ENCODE measurements around the gene SLC25A21.
"Not testable (repeated sequence)": the region's sequence is repeated elsewhere in the genome, so short reads cannot be mapped to it uniquely, and the experiment has no call there.

Gene SLC25A21

GRCh38 chr14:36822685-36823084, 349.7 kb downstream of the SLC25A21 start:
- no peak for DNase-seq (ENCODE audit: low read depth)

- no peak for DNase-seq (ENCODE audit: low read depth)
These were observed 351.5 kb downstream of the SLC25A21 start for GRCh38 chr14:36820901-36821300.

GRCh38 chr14:36820111-36820709, 352.2 kb downstream of the SLC25A21 start:
- no peak for DNase-seq (ENCODE audit: low read depth)

DNA sequence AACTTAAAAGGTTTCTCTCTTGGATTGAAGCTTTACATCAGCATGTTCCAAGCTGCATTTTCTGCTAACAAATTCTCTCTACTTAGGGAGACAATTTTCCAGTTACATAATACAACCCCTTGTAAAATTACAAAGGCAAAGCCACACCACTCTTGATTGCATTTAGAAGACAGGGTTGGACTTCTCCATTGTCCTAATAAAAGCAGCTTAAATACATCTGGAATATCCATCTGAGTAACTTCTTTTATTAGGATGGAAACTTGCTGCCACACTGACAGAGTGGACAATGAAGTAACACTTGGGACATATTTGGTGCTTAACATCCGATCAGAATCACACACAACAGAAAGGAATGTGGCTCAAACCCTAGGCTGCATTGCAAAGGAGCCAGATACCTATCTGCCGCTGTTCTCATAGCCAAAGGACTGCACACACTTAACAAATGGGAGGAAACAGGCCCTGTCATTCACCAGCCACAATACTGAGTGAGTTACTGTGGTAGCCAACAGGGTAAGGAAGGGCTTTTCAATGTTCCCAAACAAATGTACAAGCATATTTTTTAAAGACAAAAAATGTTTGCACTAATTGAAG, 353.5 kb downstream of the SLC25A21 start:
- DNase-seq (ENCODE audit: low read depth), result no peak

- DNase-seq (ENCODE audit: low read depth), result no peak
These were observed 354.2 kb downstream of the SLC25A21 start for GRCh38 chr14:36818246-36818645.

DNA sequence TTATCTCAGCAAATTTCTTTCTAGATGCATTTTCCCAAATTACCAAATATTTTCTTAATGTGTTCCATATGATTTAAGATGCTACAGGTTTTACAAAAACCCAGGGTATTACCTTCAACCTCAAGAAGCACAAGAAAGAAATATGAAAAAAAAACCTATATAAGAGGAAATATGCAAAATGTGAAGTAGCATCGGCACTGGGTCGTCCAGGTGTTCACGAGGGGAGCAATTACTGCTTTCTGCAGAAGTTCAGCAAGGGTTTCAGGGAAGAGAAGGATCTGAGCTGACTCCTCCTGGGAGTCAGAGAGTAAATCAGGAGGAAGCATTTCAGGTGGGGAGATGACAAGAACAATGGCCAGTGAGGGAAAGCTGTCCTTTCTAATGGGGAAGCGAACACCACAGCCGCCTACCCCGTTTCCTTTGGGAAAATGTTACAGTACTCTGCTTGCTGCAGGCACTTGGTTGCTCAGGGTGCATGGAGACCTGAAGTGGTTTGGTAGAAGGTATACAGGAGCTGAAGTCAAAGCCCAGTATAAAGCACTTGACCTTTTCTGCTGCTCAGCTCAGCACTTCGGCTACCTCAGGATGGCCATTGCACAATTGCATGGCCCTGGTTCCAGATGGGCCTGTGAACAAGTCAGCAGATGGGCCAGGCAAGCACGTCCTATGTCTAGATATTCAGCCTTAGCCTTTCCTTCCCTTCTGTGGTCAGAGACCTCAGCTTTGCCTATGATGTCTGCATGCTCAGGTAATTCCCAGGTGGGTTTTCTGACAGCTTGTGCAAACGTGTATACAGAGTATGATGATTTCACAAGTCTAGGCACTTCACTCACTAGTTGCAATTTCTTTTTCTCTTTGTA, 355.1 kb downstream of the SLC25A21 start:
- DNase-seq (ENCODE audit: low read depth), result no peak

DNA sequence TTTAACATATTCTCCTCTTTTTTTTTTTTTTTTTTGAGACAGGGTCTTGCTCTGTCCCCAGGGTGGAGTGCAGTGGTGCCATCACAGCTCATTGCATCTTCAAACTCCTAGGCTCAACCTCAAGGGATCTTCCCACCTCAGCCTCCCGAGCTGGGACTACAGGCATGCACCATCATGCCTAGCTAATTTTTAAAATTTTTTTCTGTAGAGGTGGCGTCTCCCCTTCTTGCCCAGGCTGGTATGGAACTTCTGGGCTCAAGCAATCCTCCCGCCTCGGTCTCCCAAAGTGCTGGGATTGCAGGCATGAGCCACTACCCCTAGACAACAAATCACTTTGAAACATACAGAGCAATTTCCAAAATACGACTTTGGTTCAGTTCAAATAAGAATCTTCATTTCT, 355.9 kb downstream of the SLC25A21 start:
- DNase-seq (ENCODE audit: low read depth), result no peak

- DNase-seq (ENCODE audit: low read depth), result not testable (repeated sequence)
These were observed 357.6 kb downstream of the SLC25A21 start for GRCh38 chr14:36814783-36815182.

DNA sequence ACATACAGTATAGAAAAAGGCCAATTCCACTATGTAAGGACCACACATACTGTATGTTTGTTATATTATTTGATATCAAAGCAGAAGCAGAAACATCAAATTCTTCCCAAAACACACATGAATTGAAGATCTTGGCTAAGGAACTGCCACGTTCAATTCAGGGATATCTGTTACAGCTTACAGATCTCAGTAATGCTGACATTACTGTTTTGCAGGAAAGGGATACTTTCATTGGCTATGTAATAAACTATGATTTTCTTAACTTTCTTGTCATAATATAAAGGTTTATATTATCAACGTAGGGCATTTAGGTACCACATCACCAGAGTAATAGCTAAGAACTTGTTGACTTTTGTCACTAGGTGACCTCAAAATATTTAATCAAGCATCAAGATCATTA, 362.2 kb downstream of the SLC25A21 start:
- DNase-seq (ENCODE audit: low read depth), result no peak

DNA sequence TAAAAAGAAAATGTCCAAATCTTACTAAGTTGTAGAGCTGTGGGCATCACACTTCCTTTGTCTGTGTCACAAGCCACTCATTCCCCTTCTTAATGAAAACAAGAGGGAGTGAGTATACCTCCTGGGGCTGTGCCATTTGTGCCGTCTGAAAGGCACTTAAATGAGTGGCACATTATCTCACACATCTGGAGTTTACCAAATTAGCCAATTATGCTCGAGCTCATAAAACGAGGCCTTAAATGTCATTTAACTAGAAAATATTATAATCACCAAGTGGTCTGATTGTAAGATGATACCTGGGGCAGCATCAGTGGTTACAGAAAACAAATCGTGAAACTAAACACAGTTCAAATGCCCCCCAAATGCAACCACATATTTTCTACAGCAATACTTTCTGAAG, 364.7 kb downstream of the SLC25A21 start:
- DNase-seq (ENCODE audit: low read depth), result no peak

DNA sequence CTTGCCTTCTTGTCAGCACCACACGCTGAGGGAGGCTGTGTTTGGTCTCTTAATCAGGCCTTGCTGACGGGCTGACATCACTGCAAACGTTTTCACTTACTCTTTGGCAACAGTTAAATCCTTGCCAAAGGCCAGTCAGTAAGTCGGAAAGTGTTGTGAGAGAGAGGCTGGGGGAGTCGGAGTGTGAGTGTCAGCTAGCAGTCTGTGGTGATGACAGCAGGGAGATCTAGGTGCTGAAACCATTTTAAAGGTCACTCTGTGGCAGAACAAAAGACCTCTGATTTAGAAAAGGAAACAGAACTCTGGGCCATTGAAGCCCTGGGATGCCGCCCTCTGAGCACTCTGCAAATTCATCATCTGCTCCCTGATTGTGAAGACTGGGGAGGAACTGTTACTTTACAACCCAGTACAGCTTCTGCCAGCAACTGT, 367.3 kb downstream of the SLC25A21 start:
- DNase-seq (ENCODE audit: low read depth), result no peak

GRCh38 chr14:36797634-36798033, 374.8 kb downstream of the SLC25A21 start:
- no peak for DNase-seq (ENCODE audit: low read depth)

GRCh38 chr14:36791402-36791801, 381.0 kb downstream of the SLC25A21 start:
- DNase-seq (ENCODE audit: low read depth), result no peak

- DNase-seq (ENCODE audit: low read depth), result no peak
These were observed 386.9 kb downstream of the SLC25A21 start for GRCh38 chr14:36785511-36785910.

- DNase-seq (ENCODE audit: low read depth), result no peak
These were observed 387.9 kb downstream of the SLC25A21 start for GRCh38 chr14:36784541-36784940.

GRCh38 chr14:36781897-36782296, 390.5 kb downstream of the SLC25A21 start:
- DNase-seq (ENCODE audit: low read depth), result no peak

- DNase-seq (ENCODE audit: low read depth), result no peak
These were observed 398.8 kb downstream of the SLC25A21 start for GRCh38 chr14:36773558-36773957.

GRCh38 chr14:36773136-36773540, 399.3 kb downstream of the SLC25A21 start:
- DNase-seq (ENCODE audit: low read depth), result no peak

DNA sequence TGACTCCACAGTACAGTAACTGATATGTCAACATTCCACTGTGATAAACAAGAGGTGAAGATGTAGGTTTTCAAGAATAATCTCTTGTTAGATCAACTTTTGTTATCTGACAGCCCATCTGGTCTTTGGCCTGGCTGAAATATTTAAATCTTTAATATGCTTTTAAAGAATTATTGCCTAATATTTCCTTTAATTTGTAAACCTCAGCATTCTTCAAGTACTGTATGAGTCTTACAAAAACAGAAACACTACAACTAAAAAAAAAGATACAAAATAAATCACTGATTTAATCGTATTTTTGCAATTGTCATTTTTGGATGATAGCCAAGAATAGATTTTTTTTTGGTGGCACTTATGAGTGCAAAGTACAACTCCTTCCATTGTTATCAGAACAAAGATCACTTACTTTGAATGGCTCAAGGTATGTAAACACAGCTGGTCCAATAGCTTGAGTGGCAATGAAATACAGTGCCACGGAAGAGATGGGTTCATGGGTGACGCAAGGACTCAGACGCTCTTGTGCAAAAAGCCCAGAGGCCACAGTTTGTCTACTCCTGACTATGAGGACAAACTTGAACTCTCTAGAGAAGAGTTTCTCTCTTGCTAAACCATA, 401.3 kb downstream of the SLC25A21 start:
- no peak for DNase-seq (ENCODE audit: low read depth)

GRCh38 chr14:36768638-36769337, 403.6 kb downstream of the SLC25A21 start:
- DNase-seq (ENCODE audit: low read depth), result no peak

GRCh38 chr14:36767603-36768281, 404.7 kb downstream of the SLC25A21 start:
- no peak for DNase-seq (ENCODE audit: low read depth)

DNA sequence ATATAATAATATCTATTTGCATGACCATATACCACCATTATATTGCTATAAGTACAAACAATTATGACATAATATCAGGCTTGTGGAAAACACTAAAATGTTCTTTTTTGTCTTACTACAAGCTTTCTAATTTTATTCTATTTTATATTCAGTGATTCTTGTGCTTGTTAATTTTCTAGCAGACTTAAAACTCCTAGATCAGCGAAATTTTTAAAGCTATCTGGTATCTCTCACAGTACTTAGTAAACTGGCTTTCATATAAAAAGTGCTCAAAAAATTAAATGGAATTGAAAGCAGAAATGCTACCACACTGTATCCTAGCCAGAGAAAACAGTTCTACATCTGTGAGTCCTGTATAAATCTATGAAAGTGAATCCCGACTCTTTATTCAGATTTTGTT, 405.4 kb downstream of the SLC25A21 start:
- no peak for DNase-seq (ENCODE audit: low read depth)

All from stimulated activated CD8-positive, alpha-beta memory T cell treated with anti-CD3 and anti-CD28 coated beads, Interleukin-4, amount 100 ng/mL, for 24 hours (primary cell).